B cell (primary cell): ENCODE results near the gene AMIGO1. TPM values are rescaled to one million over a fixed set of nuclear protein-coding genes. Genes with fewer than 3 reads are reported as not detected.

ENCODE experiments used
- ATAC-seq: fragments of 200-7000 bp; cut with Tn5 transposase; one replicate; pipeline ENCODE4 v1.10.0; 2021; ENCODE audit warnings: low read depth, mild to moderate bottlenecking, moderate number of reproducible peaks, moderate library complexity
- CTCF ChIA-PET: fragments of 350-600 bp; sonication (Branson Sonifier 250); formaldehyde crosslinking; loops from one replicate; lab custom pipeline; 2021; ENCODE audit warnings: antibody characterized with exemption, inconsistent platforms; lab: Charles Lee
- POLR2A ChIA-PET: fragments of 350-600 bp; sonication (Branson Sonifier 250); formaldehyde crosslinking; loops from one replicate; lab custom pipeline; 2021; ENCODE audit warnings: antibody characterized with exemption; lab: Charles Lee
- DNase-seq: peaks from one replicate; pipeline ENCODE4 v3.0.0; 2013
- H2AFZ ChIP-seq: 2 replicates; pipeline ENCODE4 v1.6.1; 2012; ENCODE audit warnings: mild to moderate bottlenecking, low read depth, low read length; ENCODE audit not compliant: insufficient read depth, poor library complexity, severe bottlenecking
- H3K27ac ChIP-seq, 2 donors: 1 replicate in 1 of 2; 2 replicates in 1 of 2; pipeline ENCODE4 v1.5.1; 2012 to 2013; ENCODE audit warnings: low read length in 2 of 2, mild to moderate bottlenecking in 2 of 2, moderate library complexity in 1 of 2
- H3K27me3 ChIP-seq, 4 experiments: fragments of 200-600 bp in 1 of 4; sonication (generic) in 1 of 4; replicated peaks in 1 of 4; 1 replicate in 2 of 4; 2 replicates in 2 of 4; pipeline versions ENCODE4 v1.6.1 to v1.7.0; 2013 to 2016; ENCODE audit warnings: low read length in 3 of 4, mild to moderate bottlenecking in 2 of 4, mixed read lengths in 1 of 4, moderate library complexity in 1 of 4; ENCODE audit not compliant: insufficient read depth in 4 of 4, control insufficient read depth in 3 of 4; ENCODE audit errors: control extremely low read depth in 1 of 4
- H3K36me3 ChIP-seq, 2 experiments: replicated peaks in 1 of 2; 1 replicate in 1 of 2; 2 replicates in 1 of 2; pipeline versions ENCODE4 v1.6.1 to v1.7.1; 2013; ENCODE audit warnings: low read length in 1 of 2; ENCODE audit not compliant: insufficient read depth in 2 of 2, control insufficient read depth in 1 of 2; ENCODE audit errors: control extremely low read depth in 1 of 2, extremely low read depth in 1 of 2
- H3K4me1 ChIP-seq, 2 donors: fragments of 200-600 bp in 1 of 2; sonication (generic) in 1 of 2; 1 replicate in 1 of 2; 2 replicates in 1 of 2; pipeline versions ENCODE4 v1.5.1 to v1.6.1; 2013 to 2017; ENCODE audit warnings: low read length in 2 of 2; ENCODE audit not compliant: control insufficient read depth in 2 of 2, insufficient read depth in 2 of 2
- H3K4me2 ChIP-seq: replicated peaks from 2 replicates; pipeline ENCODE3; 2012; ENCODE audit warnings: mild to moderate bottlenecking, low read depth, low read length; ENCODE audit not compliant: poor library complexity, severe bottlenecking
- H3K4me3 ChIP-seq, 5 experiments: fragments of 200-600 bp in 1 of 5; sonication (generic) in 1 of 5; 1 replicate in 3 of 5; 2 replicates in 2 of 5; pipeline versions ENCODE4 v1.5.1 to v1.7.0; 2011 to 2016; ENCODE audit warnings: low read length in 4 of 5, mild to moderate bottlenecking in 4 of 5, low read depth in 2 of 5, control low read depth in 1 of 5, moderate library complexity in 1 of 5; ENCODE audit not compliant: insufficient read depth in 1 of 5; ENCODE audit errors: control extremely low read depth in 1 of 5, extremely low read depth in 1 of 5
- H3K79me2 ChIP-seq: fragments of 200-600 bp; sonication (generic); one replicate; pipeline ENCODE4 v1.6.0; 2016; ENCODE audit warnings: low read length; ENCODE audit not compliant: control insufficient read depth, insufficient read depth
- H3K9ac ChIP-seq: fragments of 200-600 bp; sonication (generic); 2 replicates; pipeline ENCODE4 v1.6.1; 2017; ENCODE audit warnings: mild to moderate bottlenecking, low read length, moderate library complexity
- H3K9me3 ChIP-seq, 3 donors: one replicate each; pipeline versions ENCODE4 v1.6.1 to v1.7.1; 2013; ENCODE audit warnings: low read length in 2 of 3; ENCODE audit not compliant: control insufficient read depth in 2 of 3, insufficient read depth in 1 of 3; ENCODE audit errors: control extremely low read depth in 1 of 3
- H4K20me1 ChIP-seq: 2 replicates; pipeline ENCODE4 v1.6.0; 2012; ENCODE audit warnings: mild to moderate bottlenecking, low read length; ENCODE audit not compliant: insufficient read depth, control insufficient read depth, poor library complexity, severe bottlenecking
- H3K27ac Mint-ChIP-seq: one replicate; pipeline ENCODE4 v1.8.0; 2021; ENCODE audit warnings: mixed read lengths
- H3K27me3 Mint-ChIP-seq: one replicate; pipeline ENCODE4 v1.8.0; 2021; ENCODE audit warnings: mixed read lengths
- H3K4me1 Mint-ChIP-seq: one replicate; pipeline ENCODE4 v1.8.0; 2021; ENCODE audit warnings: mixed read lengths
- H3K4me3 Mint-ChIP-seq: one replicate; pipeline ENCODE4 v1.8.0; 2021; ENCODE audit warnings: mixed read lengths
- H3K9me3 Mint-ChIP-seq: one replicate; pipeline ENCODE4 v1.8.0; 2022; ENCODE audit warnings: mixed read lengths; ENCODE audit not compliant: insufficient read depth
- EZH2 ChIP-seq: IDR thresholded peaks from 2 replicates; pipeline ENCODE4 v1.6.1; 2012; ENCODE audit warnings: borderline replicate concordance, low read depth, mild to moderate bottlenecking, moderate library complexity, low read length; ENCODE audit not compliant: insufficient read depth, poor library complexity, severe bottlenecking
- WGBS: methylation state at CpG from one replicate; pipeline ENCODE4 v1.1.5; 2013; ENCODE audit warnings: missing lambda C conversion rate; ENCODE audit not compliant: insufficient coverage; 5-methylcytosine and 5-hydroxymethylcytosine counted together
- intact Hi-C: fragments of 100-400 bp; cut with micrococcal nuclease; formaldehyde crosslinking; loops from one replicate; pipeline ENCODE4 v1.10.0; 2022
- polyA plus RNA-seq: library from polyadenylated mRNA; depleted of rRNA; stranded (reverse); fragments of >200 nt; gene quantifications from 2 replicates; pipeline ENCODE4 v1.2.3, GENCODE V29; 2012
- total RNA-seq, 2 donors: library from RNA; stranded (reverse); fragments of 120-200 nt in 1 of 2; gene quantifications; 1 replicate in 1 of 2; 2 replicates in 1 of 2; pipeline versions ENCODE4 v1.2.3 to v1.2.4, GENCODE V29; 2013 to 2022
- TF ChIP-seq, protein P1 (sequence below): fragments of 200-600 bp; IDR thresholded peaks from one replicate; pipeline ENCODE4 v1.8.0; 2022; ENCODE audit warnings: antibody characterized with exemption, mild to moderate bottlenecking

AMIGO1 gene
- total and polyA plus RNA-seq, 2 donors (not counting 1 experiment from before 2014, with no cell fraction given): 0.19 to 2.4 TPM

DNA sequence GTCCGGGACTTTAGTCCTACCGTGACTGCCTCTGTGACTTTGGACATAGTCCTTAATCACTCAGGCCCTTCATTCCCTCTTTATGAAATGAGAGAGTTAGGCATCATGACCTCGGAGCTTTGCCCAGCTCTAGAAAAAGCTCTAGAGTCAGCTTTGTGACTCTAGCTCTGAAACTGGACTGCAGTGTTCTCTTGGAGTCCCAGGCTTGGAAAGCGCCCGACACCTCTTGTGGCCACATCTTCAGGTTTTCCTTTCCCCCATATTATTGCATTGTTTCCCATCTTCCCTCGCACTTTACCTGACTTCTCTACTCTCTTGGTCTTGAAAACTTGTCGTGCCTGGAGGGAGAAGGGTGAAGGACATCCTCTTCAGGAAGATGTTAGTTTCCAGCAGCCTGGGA, 12.5 kb upstream of the AMIGO1 start:
- ChIA-PET CTCF (interaction anchor here (1.2 to 21.6 kb wide), 2 partner anchors 10 to 22 kb away, joined by 4 to 926 read pairs; partner anchors contain the start of genes AMIGO1, ATXN7L2 and CYB561D1), POLR2A (no interaction called here)
- no peak for TF ChIP-seq EZH2
- TF ChIP-seq, protein P1, sequence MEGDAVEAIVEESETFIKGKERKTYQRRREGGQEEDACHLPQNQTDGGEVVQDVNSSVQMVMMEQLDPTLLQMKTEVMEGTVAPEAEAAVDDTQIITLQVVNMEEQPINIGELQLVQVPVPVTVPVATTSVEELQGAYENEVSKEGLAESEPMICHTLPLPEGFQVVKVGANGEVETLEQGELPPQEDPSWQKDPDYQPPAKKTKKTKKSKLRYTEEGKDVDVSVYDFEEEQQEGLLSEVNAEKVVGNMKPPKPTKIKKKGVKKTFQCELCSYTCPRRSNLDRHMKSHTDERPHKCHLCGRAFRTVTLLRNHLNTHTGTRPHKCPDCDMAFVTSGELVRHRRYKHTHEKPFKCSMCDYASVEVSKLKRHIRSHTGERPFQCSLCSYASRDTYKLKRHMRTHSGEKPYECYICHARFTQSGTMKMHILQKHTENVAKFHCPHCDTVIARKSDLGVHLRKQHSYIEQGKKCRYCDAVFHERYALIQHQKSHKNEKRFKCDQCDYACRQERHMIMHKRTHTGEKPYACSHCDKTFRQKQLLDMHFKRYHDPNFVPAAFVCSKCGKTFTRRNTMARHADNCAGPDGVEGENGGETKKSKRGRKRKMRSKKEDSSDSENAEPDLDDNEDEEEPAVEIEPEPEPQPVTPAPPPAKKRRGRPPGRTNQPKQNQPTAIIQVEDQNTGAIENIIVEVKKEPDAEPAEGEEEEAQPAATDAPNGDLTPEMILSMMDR: no peak
- no peak overlapping the region for H3K4me3 ChIP-seq
- H3K27me3 ChIP-seq: peaks cover 0 to 3% (median 1%) of the 10 kb centered on the region in 4 experiments
- H3K36me3 ChIP-seq: no peaks in the 10 kb centered on the region
- Mint-ChIP-seq H3K9me3 (no peaks in the 10 kb centered on the region), H3K4me3 (no peak overlapping the region), H3K4me1 (no peaks in the 10 kb centered on the region), H3K27me3 (peaks cover 25% of the 10 kb centered on the region), H3K27ac (no peak overlapping the region)
- intact Hi-C loops: no loop called here
- 93% methylated on average over 4 of the region's 7 CpGs for WGBS
- no peak for DNase-seq
- ATAC-seq: no peak
- no peaks in the 10 kb centered on the region for H3K79me2 ChIP-seq
- no peak overlapping the region for H3K9ac ChIP-seq
- no peaks in the 10 kb centered on the region for H4K20me1 ChIP-seq
- H3K4me1 ChIP-seq: no peaks in the 10 kb centered on the region
- no peak overlapping the region for H2AFZ ChIP-seq
- no peaks in the 10 kb centered on the region for H3K9me3 ChIP-seq
- H3K27ac ChIP-seq: no peak overlapping the region
- no peak overlapping the region for H3K4me2 ChIP-seq

DNA sequence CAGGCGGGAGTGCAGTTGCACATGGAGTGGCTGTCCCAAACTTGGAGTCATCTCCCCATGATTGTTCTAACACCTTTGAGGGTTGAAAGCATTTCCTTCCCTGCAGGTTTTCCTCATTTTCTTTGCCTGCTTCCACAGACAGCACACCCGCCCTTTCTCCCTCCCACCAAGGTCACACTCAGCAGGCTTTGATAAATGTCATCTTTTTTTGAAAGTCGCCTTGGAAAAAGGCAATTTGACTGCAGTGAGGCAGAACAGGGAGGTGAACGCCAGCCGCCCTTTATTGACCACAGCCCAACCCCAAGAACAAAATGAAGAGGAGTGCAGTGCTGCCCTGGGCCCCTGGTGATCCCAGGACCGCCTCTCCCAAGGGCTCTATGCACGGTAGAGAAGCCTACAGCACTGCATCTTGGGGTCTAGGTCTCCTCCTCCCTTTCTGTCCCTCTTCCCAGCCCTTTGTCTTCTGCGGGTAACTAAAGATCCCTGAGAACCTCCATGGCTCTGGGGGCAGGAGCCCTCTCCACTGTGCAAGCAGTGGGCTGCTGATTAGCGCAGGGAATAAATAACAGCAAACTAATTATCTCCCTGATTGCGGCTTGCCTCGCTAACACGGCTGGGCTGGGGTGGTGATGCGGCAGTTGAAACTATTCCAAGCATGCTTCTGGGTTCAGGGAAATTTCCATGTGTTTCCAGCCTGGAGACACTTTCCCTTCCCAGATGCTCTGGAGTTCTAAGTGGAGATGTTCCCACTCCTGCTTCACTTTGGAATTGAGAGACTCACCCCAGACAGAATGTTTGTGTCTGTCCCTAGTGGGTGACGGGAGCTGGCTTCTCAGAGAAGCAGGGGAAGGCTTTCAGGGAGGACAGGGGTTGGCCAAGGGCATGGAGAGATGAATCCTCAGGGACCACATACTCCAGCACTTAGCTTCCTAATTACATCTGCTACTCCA, 11.8 kb upstream of the AMIGO1 start:
- Mint-ChIP-seq H3K27ac (no peak overlapping the region), H3K4me1 (no peaks in the 10 kb centered on the region), H3K9me3 (no peaks in the 10 kb centered on the region), H3K4me3 (no peak overlapping the region), H3K27me3 (peaks cover 25% of the 10 kb centered on the region)
- 90% methylated on average over 12 of the region's 14 CpGs for WGBS
- H3K79me2 ChIP-seq: no peaks in the 10 kb centered on the region
- no peak overlapping the region for H3K4me3 ChIP-seq
- intact Hi-C loops: no loop called here
- TF ChIP-seq, protein P1: no peak
- no peak for TF ChIP-seq EZH2
- H3K27me3 ChIP-seq: peaks cover 0 to 8% (median 1%) of the 10 kb centered on the region in 4 experiments
- no peak overlapping the region for H3K27ac ChIP-seq
- H3K36me3 ChIP-seq: no peaks in the 10 kb centered on the region
- no peaks in the 10 kb centered on the region for H3K9me3 ChIP-seq
- no peak for ATAC-seq
- H3K4me1 ChIP-seq: no peaks in the 10 kb centered on the region
- no peak for DNase-seq
- H4K20me1 ChIP-seq: no peaks in the 10 kb centered on the region
- POLR2A ChIA-PET: no interaction called here
- no peak overlapping the region for H3K9ac ChIP-seq
- H3K4me2 ChIP-seq: no peak overlapping the region
- no peak overlapping the region for H2AFZ ChIP-seq
- CTCF ChIA-PET: interaction anchor here (1.1 to 21.6 kb wide), 4 partner anchors 11 to 31 kb away, joined by 3 to 926 read pairs (median 6); partner anchors contain the start of genes AMIGO1, ATXN7L2 and CYB561D1
